ENCODE measurements around the gene BMPR1A.

DNA sequence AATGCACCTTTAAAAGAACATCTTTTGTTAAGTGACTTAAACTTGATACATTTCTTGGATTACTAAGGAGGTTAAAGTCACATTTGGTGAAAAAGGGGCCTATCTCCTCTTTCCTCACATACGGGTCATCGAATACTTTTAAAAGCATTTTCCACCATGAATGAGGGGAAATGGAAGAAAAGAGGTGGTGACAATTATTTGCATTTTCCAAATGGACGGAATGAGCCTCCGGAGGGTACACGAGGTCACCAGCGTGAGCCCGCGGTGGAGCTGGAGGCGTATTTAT lies 1.0 kb upstream of the BMPR1A start:
- TF ChIP-seq POLR2A (IDR thresholded peaks at IDR 0.05; ENCODE audit: low read length) = no peak
- no peak for TF ChIP-seq GATA1 (IDR thresholded peaks at IDR 0.05; ENCODE audit: low read depth, low read length)
